Neural cell (in vitro differentiated cells): ENCODE data around the gene SV2C. TPM values are rescaled to one million over a fixed set of nuclear protein-coding genes. Genes with fewer than 3 reads are reported as not detected.

ENCODE experiments used
- H2AFZ ChIP-seq: fragments of 200-600, 300-800 bp; sonication (generic), shearing (Covaris generic); 2 replicates; pipeline ENCODE4 v1.6.0; 2014; ENCODE audit warnings: low read depth, mild to moderate bottlenecking, antibody characterized with exemption, low read length, moderate library complexity
- H3F3A ChIP-seq: fragments of 200-600 bp; shearing (Covaris generic); 2 replicates; pipeline ENCODE4 v1.6.1; 2016; ENCODE audit warnings: mild to moderate bottlenecking, moderate library complexity, mixed read lengths, antibody characterized with exemption, low read length; ENCODE audit not compliant: insufficient read depth, poor library complexity, severe bottlenecking
- H3K27ac ChIP-seq: fragments of 200-600, 300-800 bp; sonication (generic), shearing (Covaris generic); 2 replicates; pipeline ENCODE4 v1.5.1; 2014; ENCODE audit warnings: mild to moderate bottlenecking, low read length, moderate library complexity
- H3K27me3 ChIP-seq: fragments of 300-800, 200-600 bp; sonication (generic), shearing (Covaris generic); 2 replicates; pipeline ENCODE4 v1.6.0; 2014; ENCODE audit warnings: mild to moderate bottlenecking, low read depth, low read length, moderate library complexity; ENCODE audit not compliant: insufficient read depth
- H3K36me3 ChIP-seq: fragments of 300-800, 200-600 bp; sonication (generic), shearing (Covaris generic); 2 replicates; pipeline ENCODE4 v1.5.1; 2014; ENCODE audit warnings: mild to moderate bottlenecking, antibody characterized with exemption, low read length, moderate library complexity; ENCODE audit not compliant: insufficient read depth
- H3K4me2 ChIP-seq: fragments of 300-800, 200-600 bp; sonication (generic), shearing (Covaris generic); 2 replicates; pipeline ENCODE4 v1.6.0; 2014; ENCODE audit warnings: mild to moderate bottlenecking, low read length
- H3K4me3 ChIP-seq: fragments of 300-800, 200-600 bp; sonication (generic), shearing (Covaris generic); 2 replicates; pipeline ENCODE4 v1.5.1; 2014; ENCODE audit warnings: mild to moderate bottlenecking, low read length, moderate library complexity
- H3K79me2 ChIP-seq: fragments of 200-600 bp; shearing (Covaris generic); replicated peaks from 2 replicates; pipeline ENCODE4 v1.6.0; 2014; ENCODE audit warnings: mild to moderate bottlenecking, low read length, moderate library complexity; ENCODE audit not compliant: insufficient read depth
- H3K9ac ChIP-seq: fragments of 300-800, 200-600 bp; sonication (generic), shearing (Covaris generic); 2 replicates; pipeline ENCODE4 v1.6.1; 2016; ENCODE audit warnings: mild to moderate bottlenecking, low read length, mixed read lengths
- H3K9me2 ChIP-seq: fragments of 200-600 bp; shearing (Covaris generic); 2 replicates; pipeline ENCODE4 v1.6.1; 2016; ENCODE audit warnings: mild to moderate bottlenecking, low read length, mixed read lengths; ENCODE audit not compliant: insufficient read depth
- H3K9me3 ChIP-seq: fragments of 200-600, 300-800 bp; sonication (generic), shearing (Covaris generic); 2 replicates; pipeline ENCODE4 v1.6.1; 2016; ENCODE audit warnings: mild to moderate bottlenecking, mixed run types, low read length, moderate library complexity, mixed read lengths
- H4K20me1 ChIP-seq: fragments of 200-600 bp; shearing (Covaris generic); 2 replicates; pipeline ENCODE4 v1.6.1; 2016; ENCODE audit warnings: mild to moderate bottlenecking, mixed run types; ENCODE audit not compliant: insufficient read depth
- EP300 ChIP-seq: fragments of 450-650 bp; conservative IDR thresholded peaks from 2 replicates; pipeline ENCODE4 v1.6.1; 2014; ENCODE audit warnings: antibody characterized with exemption, mild to moderate bottlenecking, moderate library complexity; ENCODE audit not compliant: poor library complexity, severe bottlenecking
- EZH2 ChIP-seq: fragments of 200-600, 300-800 bp; shearing (Covaris generic), sonication (generic); IDR thresholded peaks from 2 replicates; pipeline ENCODE4 v1.6.1; 2014; ENCODE audit warnings: antibody characterized with exemption, low read length, borderline replicate concordance, mild to moderate bottlenecking; ENCODE audit not compliant: insufficient read depth, poor library complexity, severe bottlenecking
- MXI1 ChIP-seq: fragments of 450-650 bp; conservative IDR thresholded peaks from 2 replicates; pipeline ENCODE4 v1.6.1; 2014; ENCODE audit warnings: antibody characterized with exemption, mild to moderate bottlenecking; ENCODE audit not compliant: poor library complexity, severe bottlenecking
- POLR2AphosphoS5 ChIP-seq: IDR thresholded peaks from 2 replicates; pipeline ENCODE4 v1.6.1; 2012
- RAD21 ChIP-seq: fragments of 450-650 bp; conservative IDR thresholded peaks from 2 replicates; pipeline ENCODE4 v1.6.1; 2014; ENCODE audit warnings: antibody characterized with exemption, mild to moderate bottlenecking, moderate library complexity
- SMC3 ChIP-seq: fragments of 450-650 bp; conservative IDR thresholded peaks from 2 replicates; pipeline ENCODE4 v1.6.1; 2014; ENCODE audit warnings: antibody characterized with exemption, mild to moderate bottlenecking, moderate library complexity; ENCODE audit not compliant: poor library complexity
- TAF1 ChIP-seq: IDR thresholded peaks from 2 replicates; pipeline ENCODE4 v1.6.1; 2012; ENCODE audit warnings: low read depth
- polyA plus RNA-seq: library from polyadenylated mRNA; depleted of rRNA; stranded (reverse); fragments of >200 nt; gene quantifications from 2 replicates; pipeline ENCODE4 v1.2.3, GENCODE V29; 2014
- TF ChIP-seq, protein P1 (sequence below): fragments of 450-650 bp; IDR thresholded peaks from 2 replicates; pipeline ENCODE4 v1.5.1; 2014; ENCODE audit warnings: antibody characterized with exemption, mild to moderate bottlenecking, moderate library complexity; ENCODE audit not compliant: poor library complexity, severe bottlenecking
- TF ChIP-seq, protein P2 (sequence below): IDR thresholded peaks from 2 replicates; pipeline ENCODE4 v1.6.1; 2012; ENCODE audit warnings: borderline replicate concordance

The SV2C gene
- polyA plus RNA-seq, 1 donor from 2014 or later, result 0.45 TPM

DNA sequence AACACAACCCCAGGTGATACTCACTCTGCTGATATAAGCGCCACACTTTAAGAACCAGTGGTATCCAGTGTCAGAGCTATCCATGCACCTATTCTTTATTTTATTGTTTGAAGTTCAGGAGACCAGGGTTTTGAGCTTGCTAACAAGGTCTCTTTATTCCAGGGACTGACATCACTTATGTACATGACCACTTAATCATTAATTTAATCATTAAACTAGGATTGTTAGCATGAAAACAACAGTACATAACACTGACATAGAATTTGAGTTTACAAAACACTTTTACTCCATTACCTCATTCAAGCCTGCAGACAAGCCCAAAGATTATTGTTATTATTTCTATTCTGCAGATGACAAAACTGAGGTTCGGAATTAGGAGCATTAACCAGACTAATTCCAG is 168.5 kb downstream of the SV2C start:
- H3K4me2 ChIP-seq, result no peak overlapping the region
- no peak overlapping the region for H3K4me3 ChIP-seq

DNA sequence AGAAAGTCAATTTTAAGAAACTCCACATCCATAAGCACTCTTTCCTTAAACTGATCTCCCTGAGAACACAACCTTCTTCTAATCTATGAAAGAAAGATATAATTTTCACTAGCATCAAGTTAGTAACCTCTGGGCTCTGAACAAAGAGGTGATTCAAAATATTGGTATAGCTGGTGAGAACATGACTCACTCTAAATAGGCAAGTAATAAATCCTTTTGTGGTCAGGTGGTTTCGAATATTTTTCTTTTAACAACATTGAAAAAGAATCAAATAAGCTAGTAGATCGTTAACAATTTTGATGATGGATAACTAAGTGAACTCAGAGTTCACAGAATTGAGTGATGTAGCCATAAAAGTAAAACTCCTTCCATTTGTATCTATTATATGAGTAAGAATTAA is 169.3 kb downstream of the SV2C start:
- H3K4me3 ChIP-seq, result no peak overlapping the region
- no peak overlapping the region for H3K4me2 ChIP-seq
- no peaks in the 10 kb centered on the region for H4K20me1 ChIP-seq
- no peak overlapping the region for H3K27ac ChIP-seq
- no peaks in the 10 kb centered on the region for H3F3A ChIP-seq
- H3K79me2 ChIP-seq, result no peaks in the 10 kb centered on the region
- no peaks in the 10 kb centered on the region for H3K9me3 ChIP-seq
- no peak overlapping the region for H2AFZ ChIP-seq
- no peaks in the 10 kb centered on the region for H3K27me3 ChIP-seq
- no peaks in the 10 kb centered on the region for H3K9me2 ChIP-seq
- no peak overlapping the region for H3K9ac ChIP-seq
- TF ChIP-seq TAF1, result no peak
- TF ChIP-seq, protein P1, sequence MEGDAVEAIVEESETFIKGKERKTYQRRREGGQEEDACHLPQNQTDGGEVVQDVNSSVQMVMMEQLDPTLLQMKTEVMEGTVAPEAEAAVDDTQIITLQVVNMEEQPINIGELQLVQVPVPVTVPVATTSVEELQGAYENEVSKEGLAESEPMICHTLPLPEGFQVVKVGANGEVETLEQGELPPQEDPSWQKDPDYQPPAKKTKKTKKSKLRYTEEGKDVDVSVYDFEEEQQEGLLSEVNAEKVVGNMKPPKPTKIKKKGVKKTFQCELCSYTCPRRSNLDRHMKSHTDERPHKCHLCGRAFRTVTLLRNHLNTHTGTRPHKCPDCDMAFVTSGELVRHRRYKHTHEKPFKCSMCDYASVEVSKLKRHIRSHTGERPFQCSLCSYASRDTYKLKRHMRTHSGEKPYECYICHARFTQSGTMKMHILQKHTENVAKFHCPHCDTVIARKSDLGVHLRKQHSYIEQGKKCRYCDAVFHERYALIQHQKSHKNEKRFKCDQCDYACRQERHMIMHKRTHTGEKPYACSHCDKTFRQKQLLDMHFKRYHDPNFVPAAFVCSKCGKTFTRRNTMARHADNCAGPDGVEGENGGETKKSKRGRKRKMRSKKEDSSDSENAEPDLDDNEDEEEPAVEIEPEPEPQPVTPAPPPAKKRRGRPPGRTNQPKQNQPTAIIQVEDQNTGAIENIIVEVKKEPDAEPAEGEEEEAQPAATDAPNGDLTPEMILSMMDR, result no peak
- TF ChIP-seq, protein P2, sequence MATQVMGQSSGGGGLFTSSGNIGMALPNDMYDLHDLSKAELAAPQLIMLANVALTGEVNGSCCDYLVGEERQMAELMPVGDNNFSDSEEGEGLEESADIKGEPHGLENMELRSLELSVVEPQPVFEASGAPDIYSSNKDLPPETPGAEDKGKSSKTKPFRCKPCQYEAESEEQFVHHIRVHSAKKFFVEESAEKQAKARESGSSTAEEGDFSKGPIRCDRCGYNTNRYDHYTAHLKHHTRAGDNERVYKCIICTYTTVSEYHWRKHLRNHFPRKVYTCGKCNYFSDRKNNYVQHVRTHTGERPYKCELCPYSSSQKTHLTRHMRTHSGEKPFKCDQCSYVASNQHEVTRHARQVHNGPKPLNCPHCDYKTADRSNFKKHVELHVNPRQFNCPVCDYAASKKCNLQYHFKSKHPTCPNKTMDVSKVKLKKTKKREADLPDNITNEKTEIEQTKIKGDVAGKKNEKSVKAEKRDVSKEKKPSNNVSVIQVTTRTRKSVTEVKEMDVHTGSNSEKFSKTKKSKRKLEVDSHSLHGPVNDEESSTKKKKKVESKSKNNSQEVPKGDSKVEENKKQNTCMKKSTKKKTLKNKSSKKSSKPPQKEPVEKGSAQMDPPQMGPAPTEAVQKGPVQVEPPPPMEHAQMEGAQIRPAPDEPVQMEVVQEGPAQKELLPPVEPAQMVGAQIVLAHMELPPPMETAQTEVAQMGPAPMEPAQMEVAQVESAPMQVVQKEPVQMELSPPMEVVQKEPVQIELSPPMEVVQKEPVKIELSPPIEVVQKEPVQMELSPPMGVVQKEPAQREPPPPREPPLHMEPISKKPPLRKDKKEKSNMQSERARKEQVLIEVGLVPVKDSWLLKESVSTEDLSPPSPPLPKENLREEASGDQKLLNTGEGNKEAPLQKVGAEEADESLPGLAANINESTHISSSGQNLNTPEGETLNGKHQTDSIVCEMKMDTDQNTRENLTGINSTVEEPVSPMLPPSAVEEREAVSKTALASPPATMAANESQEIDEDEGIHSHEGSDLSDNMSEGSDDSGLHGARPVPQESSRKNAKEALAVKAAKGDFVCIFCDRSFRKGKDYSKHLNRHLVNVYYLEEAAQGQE, result no peak
- TF ChIP-seq SMC3, result no peak
- TF ChIP-seq POLR2AphosphoS5, result no peak
- TF ChIP-seq MXI1, result no peak
- no peak for TF ChIP-seq RAD21
- TF ChIP-seq EZH2, result no peak
- TF ChIP-seq EP300, result no peak
- no peaks in the 10 kb centered on the region for H3K36me3 ChIP-seq

More for the DNA sequence above, 168.5 kb downstream of the SV2C start:
- TF ChIP-seq, protein P1, result no peak
- TF ChIP-seq POLR2AphosphoS5 (no peak), RAD21 (no peak), MXI1 (no peak), SMC3 (no peak), TAF1 (no peak)
- TF ChIP-seq, protein P2, result no peak
- H3K36me3 ChIP-seq, result no peaks in the 10 kb centered on the region
- no peaks in the 10 kb centered on the region for H4K20me1 ChIP-seq
- H3K9ac ChIP-seq, result no peak overlapping the region
- no peak overlapping the region for H2AFZ ChIP-seq
- no peaks in the 10 kb centered on the region for H3K9me2 ChIP-seq
- H3K79me2 ChIP-seq, result no peaks in the 10 kb centered on the region
- no peak overlapping the region for H3K27ac ChIP-seq
- no peaks in the 10 kb centered on the region for H3K27me3 ChIP-seq
- H3F3A ChIP-seq, result no peaks in the 10 kb centered on the region
- H3K9me3 ChIP-seq, result no peaks in the 10 kb centered on the region
